ENCODE data around the gene MEGF6.
A peak's percentile ranks its signal among the peaks of the same experiment; 100 is the strongest.

Gene MEGF6

GRCh38 chr1:3472906-3473305 lies 138.4 kb downstream of the MEGF6 start:
- Histone ChIP-seq H3K4me3 (no peak overlapping the region), H3K27ac (peak overlapping the region in 3 of 21 experiments; percentile 1 to 60 (median 51))

GRCh38 chr1:3472088-3472850 lies 139.0 kb downstream of the MEGF6 start:
- peak overlapping the region in 2 of 21 experiments; percentile 51 to 60 for H3K27ac ChIP-seq
- H3K4me3 ChIP-seq = no peak overlapping the region

- Histone ChIP-seq H3K27ac (peak overlapping the region in 2 of 21 experiments; percentile 51 to 60), H3K4me3 (no peak overlapping the region)
Measured at GRCh38 chr1:3471356-3472087, 139.8 kb downstream of the MEGF6 start.

- Histone ChIP-seq H3K27ac (peak overlapping the region in 2 of 21 experiments; percentile 51 to 60), H3K4me3 (no peak overlapping the region)
Measured at GRCh38 chr1:3470650-3471355, 140.5 kb downstream of the MEGF6 start.

- no peak overlapping the region for H3K27ac ChIP-seq
Measured at GRCh38 chr1:3469849-3470649, 141.3 kb downstream of the MEGF6 start.

GRCh38 chr1:3469104-3469848 lies 142.0 kb downstream of the MEGF6 start:
- Histone ChIP-seq H3K4me3 (no peak overlapping the region), H3K27ac (no peak overlapping the region)

More at GRCh38 chr1:3469849-3470649, 141.3 kb downstream of the MEGF6 start:
- no peak overlapping the region for H3K4me3 ChIP-seq

GRCh38 chr1:3468236-3469103 lies 142.8 kb downstream of the MEGF6 start:
- Histone ChIP-seq H3K4me3 (no peak overlapping the region), H3K27ac (peak overlapping the region in 3 of 21 experiments; percentile 38 to 63 (median 47))

- no peak overlapping the region for H3K4me3 ChIP-seq
- peak overlapping the region in 5 of 21 experiments; percentile 7 to 63 (median 40) for H3K27ac ChIP-seq
Measured at GRCh38 chr1:3467096-3468036, 143.9 kb downstream of the MEGF6 start.

GRCh38 chr1:3466366-3467075 lies 144.8 kb downstream of the MEGF6 start:
- Histone ChIP-seq H3K4me3 (no peak overlapping the region), H3K27ac (peak overlapping the region in 4 of 21 experiments; percentile 7 to 63 (median 30))

- Histone ChIP-seq H3K27ac (peak overlapping the region in 4 of 21 experiments; percentile 18 to 61 (median 33)), H3K4me3 (no peak overlapping the region)
Measured at GRCh38 chr1:3465935-3466321, 145.4 kb downstream of the MEGF6 start.

- Histone ChIP-seq H3K4me3 (no peak overlapping the region), H3K27ac (peak overlapping the region in 4 of 21 experiments; percentile 18 to 61 (median 36))
Measured at GRCh38 chr1:3465091-3465934, 146.0 kb downstream of the MEGF6 start.

GRCh38 chr1:3464649-3465025 lies 146.7 kb downstream of the MEGF6 start:
- Histone ChIP-seq H3K4me3 (no peak overlapping the region), H3K27ac (peak overlapping the region in 3 of 21 experiments; percentile 18 to 61 (median 54))

- no peak overlapping the region for H3K4me3 ChIP-seq
- H3K27ac ChIP-seq = peak overlapping the region in 2 of 21 experiments; percentile 6 to 61
Measured at GRCh38 chr1:3463891-3464648, 147.2 kb downstream of the MEGF6 start.

GRCh38 chr1:3463408-3463863 lies 147.9 kb downstream of the MEGF6 start:
- Histone ChIP-seq H3K4me3 (no peak overlapping the region), H3K27ac (no peak overlapping the region)
